ENCODE measurements around the gene UBE2A. TPM values are rescaled to one million over a fixed set of nuclear protein-coding genes. Genes with fewer than 3 reads are reported as not detected.
A peak's percentile ranks its signal among the peaks of the same experiment; 100 is the strongest.

UBE2A gene
- total RNA-seq, 1 donor from 2014 or later: 72.5 TPM

DNA sequence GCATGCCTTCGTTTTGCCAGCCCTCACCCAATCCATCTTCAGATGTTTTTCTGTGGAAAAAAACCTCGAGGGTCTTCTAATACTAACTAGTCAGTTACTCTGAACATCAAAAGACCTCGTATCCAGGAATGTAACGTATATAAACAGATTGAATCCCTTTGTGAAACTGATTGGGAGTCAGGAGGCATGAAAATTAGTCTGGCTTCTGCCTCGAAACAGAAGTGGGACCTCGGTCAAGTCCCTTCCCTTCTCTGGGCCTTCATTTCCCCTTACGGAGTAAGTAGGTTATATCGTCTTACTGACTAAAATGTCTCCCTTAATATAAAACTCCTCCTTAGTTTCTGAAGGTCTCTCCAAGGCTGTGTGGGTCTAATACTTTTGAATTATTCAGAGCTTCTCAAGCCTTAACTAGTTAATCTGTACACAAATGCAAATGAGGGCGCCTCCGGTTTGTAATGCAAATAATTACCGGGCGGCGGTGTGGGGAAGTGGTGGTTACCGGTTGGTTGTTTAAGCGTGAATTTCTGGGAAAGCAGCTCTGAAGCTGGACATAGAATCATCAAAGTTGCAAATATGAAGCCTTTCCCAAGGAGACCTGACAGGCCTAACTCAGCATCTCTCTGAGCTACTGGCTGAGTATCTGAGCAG lies 43.3 kb downstream of the UBE2A start:
- no peak overlapping the region for H3K4me3 Mint-ChIP-seq (ENCODE audit: unreplicated experiment)
- DNase-seq (ENCODE audit: low spot score): no peak
- H3K9me3 Mint-ChIP-seq (ENCODE audit: low read depth): peaks cover 4% of the 10 kb centered on the region
- TF ChIP-seq, protein P1, sequence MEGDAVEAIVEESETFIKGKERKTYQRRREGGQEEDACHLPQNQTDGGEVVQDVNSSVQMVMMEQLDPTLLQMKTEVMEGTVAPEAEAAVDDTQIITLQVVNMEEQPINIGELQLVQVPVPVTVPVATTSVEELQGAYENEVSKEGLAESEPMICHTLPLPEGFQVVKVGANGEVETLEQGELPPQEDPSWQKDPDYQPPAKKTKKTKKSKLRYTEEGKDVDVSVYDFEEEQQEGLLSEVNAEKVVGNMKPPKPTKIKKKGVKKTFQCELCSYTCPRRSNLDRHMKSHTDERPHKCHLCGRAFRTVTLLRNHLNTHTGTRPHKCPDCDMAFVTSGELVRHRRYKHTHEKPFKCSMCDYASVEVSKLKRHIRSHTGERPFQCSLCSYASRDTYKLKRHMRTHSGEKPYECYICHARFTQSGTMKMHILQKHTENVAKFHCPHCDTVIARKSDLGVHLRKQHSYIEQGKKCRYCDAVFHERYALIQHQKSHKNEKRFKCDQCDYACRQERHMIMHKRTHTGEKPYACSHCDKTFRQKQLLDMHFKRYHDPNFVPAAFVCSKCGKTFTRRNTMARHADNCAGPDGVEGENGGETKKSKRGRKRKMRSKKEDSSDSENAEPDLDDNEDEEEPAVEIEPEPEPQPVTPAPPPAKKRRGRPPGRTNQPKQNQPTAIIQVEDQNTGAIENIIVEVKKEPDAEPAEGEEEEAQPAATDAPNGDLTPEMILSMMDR (IDR thresholded peaks at IDR 0.05): no peak
- no peaks in the 10 kb centered on the region for H3K27me3 Mint-ChIP-seq (ENCODE audit: low read depth)
- H3K4me1 Mint-ChIP-seq (ENCODE audit: low read depth): peaks cover 9% of the 10 kb centered on the region
- peaks cover 4% of the 10 kb centered on the region for H3K36me3 Mint-ChIP-seq (ENCODE audit: low read depth)
- no peak overlapping the region for H3K27ac Mint-ChIP-seq (ENCODE audit: unreplicated experiment)

DNA sequence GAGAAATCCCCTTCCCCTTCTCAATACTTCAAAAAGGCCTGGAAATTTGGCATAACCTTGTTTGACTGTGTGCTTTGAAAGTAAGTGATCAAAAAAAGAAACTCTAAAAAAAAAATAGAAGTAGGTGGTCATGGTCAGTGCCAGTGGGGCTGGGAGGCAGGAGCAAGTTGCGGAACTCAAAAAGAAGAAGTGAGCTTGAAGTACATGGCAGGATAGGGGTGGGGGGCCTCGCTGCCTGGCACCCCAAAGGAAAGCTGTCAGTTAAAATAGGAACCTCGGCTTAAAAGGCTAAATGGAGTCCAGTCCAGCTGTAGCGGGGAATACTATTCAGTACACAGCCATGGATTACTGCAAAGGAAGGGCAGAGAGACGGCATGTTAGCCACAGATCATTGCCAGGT lies 44.1 kb downstream of the UBE2A start:
- Mint-ChIP-seq H3K4me3 (ENCODE audit: unreplicated experiment) (no peak overlapping the region), H3K27ac (ENCODE audit: unreplicated experiment) (no peak overlapping the region), H3K27me3 (ENCODE audit: low read depth) (no peaks in the 10 kb centered on the region), H3K9me3 (ENCODE audit: low read depth) (peaks cover 4% of the 10 kb centered on the region), H3K4me1 (ENCODE audit: low read depth) (peaks cover 15% of the 10 kb centered on the region), H3K36me3 (ENCODE audit: low read depth) (peaks cover 4% of the 10 kb centered on the region)
- TF ChIP-seq, protein P1 (IDR thresholded peaks at IDR 0.05): no peak
- DNase-seq (ENCODE audit: low spot score): no peak

DNA sequence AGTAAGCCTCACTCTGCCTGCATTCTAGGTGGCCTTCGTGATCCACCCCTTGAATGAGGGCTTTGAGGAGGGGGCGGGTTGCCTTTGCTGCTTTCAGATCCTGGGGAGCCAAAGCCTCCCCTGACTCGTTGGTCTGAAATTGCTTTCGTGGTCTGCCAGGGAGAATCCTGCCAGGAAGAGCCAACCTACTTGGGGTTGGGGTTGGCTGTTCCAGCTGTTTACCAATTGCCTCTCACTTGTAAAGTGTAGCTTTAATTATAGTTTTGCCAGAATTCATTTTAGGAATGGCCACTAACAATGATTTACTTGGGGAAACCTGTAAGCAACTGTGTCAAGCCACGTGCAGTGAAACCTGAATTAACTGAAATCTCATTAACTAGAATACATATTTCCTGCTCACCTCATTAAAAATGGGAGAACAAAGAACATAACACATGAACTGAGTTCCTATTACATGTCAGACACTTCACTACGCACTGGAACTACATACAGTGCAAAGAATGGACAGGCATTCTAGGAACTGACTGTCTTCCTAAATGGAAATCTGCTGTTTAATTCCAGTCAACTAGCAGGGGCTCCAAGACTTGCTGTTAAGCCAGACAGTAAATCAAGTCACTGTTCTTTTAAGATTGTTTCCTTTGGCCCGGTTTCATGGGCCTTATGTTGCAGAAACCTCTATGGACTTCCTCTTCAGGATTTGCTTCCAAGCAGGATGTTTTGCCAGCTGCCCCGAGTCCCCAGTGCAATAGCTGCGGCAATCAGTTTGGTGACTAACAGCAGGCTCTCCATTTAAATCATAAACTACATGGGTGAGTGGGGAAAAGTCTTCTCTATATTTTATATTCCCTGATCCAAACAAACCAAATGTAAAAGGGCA lies 48.2 kb downstream of the UBE2A start:
- Mint-ChIP-seq H3K27ac (ENCODE audit: unreplicated experiment) (peak overlapping the region; percentile 55), H3K27me3 (ENCODE audit: low read depth) (no peaks in the 10 kb centered on the region), H3K36me3 (ENCODE audit: low read depth) (peaks cover 4% of the 10 kb centered on the region), H3K4me1 (ENCODE audit: low read depth) (peaks cover 15% of the 10 kb centered on the region), H3K4me3 (ENCODE audit: unreplicated experiment) (no peak overlapping the region), H3K9me3 (ENCODE audit: low read depth) (no peaks in the 10 kb centered on the region)
- TF ChIP-seq, protein P1 (IDR thresholded peaks at IDR 0.05): no peak
- DNase-seq (ENCODE audit: low spot score): no peak

DNA sequence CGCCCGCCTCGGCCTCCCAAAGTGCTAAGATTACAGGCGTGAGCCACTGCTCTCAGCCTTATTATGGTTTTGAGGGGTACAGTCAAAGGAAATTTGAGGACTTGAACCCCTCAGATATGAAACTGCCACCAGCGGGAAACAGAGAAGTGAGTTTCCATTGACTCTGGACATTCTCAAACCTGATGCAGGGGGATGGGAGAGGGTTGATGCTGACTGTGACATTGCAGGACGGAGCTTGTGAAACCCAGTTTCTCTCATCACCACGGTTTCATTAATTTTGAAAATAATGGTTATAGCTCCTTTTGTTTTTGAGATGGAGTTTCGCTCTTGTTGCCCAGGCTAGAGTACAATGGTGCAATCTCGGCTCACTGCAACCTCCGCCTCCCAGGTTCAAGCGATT lies 50.1 kb downstream of the UBE2A start:
- Mint-ChIP-seq H3K9me3 (ENCODE audit: low read depth) (no peaks in the 10 kb centered on the region), H3K4me1 (ENCODE audit: low read depth) (peaks cover 15% of the 10 kb centered on the region), H3K36me3 (ENCODE audit: low read depth) (peaks cover 4% of the 10 kb centered on the region), H3K27ac (ENCODE audit: unreplicated experiment) (no peak overlapping the region), H3K27me3 (ENCODE audit: low read depth) (no peaks in the 10 kb centered on the region), H3K4me3 (ENCODE audit: unreplicated experiment) (no peak overlapping the region)
- no peak for DNase-seq (ENCODE audit: low spot score)
- TF ChIP-seq, protein P1 (IDR thresholded peaks at IDR 0.05): no peak

DNA sequence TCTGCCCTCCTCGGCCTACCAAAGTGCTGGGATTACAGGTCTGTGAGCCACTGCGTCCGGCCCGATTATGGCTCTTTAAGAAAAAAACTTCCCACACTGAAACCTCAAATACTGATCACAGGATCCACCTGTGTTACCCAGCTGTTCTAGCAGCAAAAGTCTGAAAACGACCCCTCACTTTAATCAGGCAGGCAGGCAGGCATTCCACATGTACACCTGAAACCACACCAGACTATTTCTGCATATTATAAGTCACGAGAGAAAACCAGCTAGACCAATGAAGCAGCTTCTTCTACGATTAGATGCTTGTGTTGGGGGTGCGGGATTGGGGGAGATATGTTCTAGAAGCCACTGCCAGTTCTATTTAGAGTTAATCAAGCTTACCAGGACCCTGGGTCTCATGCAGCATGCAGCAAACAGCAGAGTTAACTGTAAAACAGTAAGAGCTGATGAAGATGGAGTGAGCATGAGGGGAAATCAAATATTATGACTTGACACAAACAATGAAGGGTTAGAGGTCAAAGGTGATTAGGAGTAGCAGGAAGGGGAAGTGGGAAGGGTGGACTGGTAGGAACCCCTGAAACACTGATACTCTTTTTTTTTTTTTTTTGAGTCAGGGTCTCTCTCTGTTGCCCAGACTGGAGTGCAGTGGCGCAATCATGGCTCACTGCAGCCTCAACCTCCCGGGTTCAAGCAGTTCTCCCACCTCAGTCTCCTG lies 50.7 kb downstream of the UBE2A start:
- TF ChIP-seq, protein P1 (IDR thresholded peaks at IDR 0.05): no peak
- Mint-ChIP-seq H3K27ac (ENCODE audit: unreplicated experiment) (no peak overlapping the region), H3K27me3 (ENCODE audit: low read depth) (no peaks in the 10 kb centered on the region), H3K4me3 (ENCODE audit: unreplicated experiment) (no peak overlapping the region), H3K36me3 (ENCODE audit: low read depth) (peaks cover 4% of the 10 kb centered on the region), H3K9me3 (ENCODE audit: low read depth) (no peaks in the 10 kb centered on the region), H3K4me1 (ENCODE audit: low read depth) (peaks cover 15% of the 10 kb centered on the region)
- no peak for DNase-seq (ENCODE audit: low spot score)

Data from chondrocyte (in vitro differentiated cells).